RWPE1 (cell line): ENCODE measurements around the gene TMEM150B.
A peak's percentile ranks its signal among the peaks of the same experiment; 100 is the strongest.

Experiments used
- CTCF ChIA-PET: fragments of 350-600 bp; sonication (Branson Sonifier 250); formaldehyde crosslinking; extraction: SDS; loops from one replicate; lab custom pipeline; 2021; lab: Yijun Ruan, JAX
- POLR2A ChIA-PET: fragments of 400-600 bp; formaldehyde crosslinking; extraction: SDS; loops from one replicate; lab custom pipeline; 2020; ENCODE audit warnings: antibody characterized with exemption; ENCODE audit not compliant: low non-redundant PET; lab: Yijun Ruan, JAX
- DNase-seq: peaks from one replicate; pipeline ENCODE4 v3.0.0; 2012; ENCODE audit warnings: low spot score
- H3K27ac ChIP-seq: fragments of 450-650 bp; 2 replicates; pipeline ENCODE4 v1.5.1; 2017
- CTCF ChIP-seq: fragments of 450-650 bp; conservative IDR thresholded peaks from 2 replicates; pipeline ENCODE4 v1.5.1; 2017; ENCODE audit warnings: low read depth, mild to moderate bottlenecking

The TMEM150B gene

GRCh38 chr19:55369653-55370304, 44.6 kb upstream of the TMEM150B start:
- CTCF ChIA-PET = interaction anchor here (0.6 to 1.6 kb wide), 6 partner anchors 14 to 209 kb away, joined by 3 to 5 read pairs (median 3); partner anchors contain the start of gene TMEM238
- H3K27ac ChIP-seq = peak overlapping the region; percentile 78
- peak; percentile 84 for DNase-seq
- TF ChIP-seq CTCF = no peak
- POLR2A ChIA-PET = interaction anchor here (0.5 to 0.9 kb wide), 2 partner anchors 14 to 30 kb away, joined by 3 read pairs; partner anchors contain the start of gene TMEM238

- H3K27ac ChIP-seq = peak overlapping the region; percentile 78
- POLR2A ChIA-PET = interaction anchor here (0.5 to 0.9 kb wide), 3 partner anchors 15 to 30 kb away, joined by 3 read pairs; partner anchors contain the start of gene TMEM238
- no peak for TF ChIP-seq CTCF
- CTCF ChIA-PET = interaction anchor here (1.0 to 1.6 kb wide), 2 partner anchors 15 to 67 kb away, joined by 3 to 5 read pairs; partner anchors contain the start of gene TMEM238
- peak; percentile 71 for DNase-seq
These were observed 43.8 kb upstream of the TMEM150B start for GRCh38 chr19:55368701-55369563.

- ChIA-PET CTCF (no interaction called here), POLR2A (interaction anchor here (0.5 to 0.6 kb wide), 2 partner anchors 15 to 157 kb away, joined by 3 to 9 read pairs; no protein-coding TSS in a partner anchor)
- H3K27ac ChIP-seq = peak overlapping the region; percentile 78
- no peak for TF ChIP-seq CTCF
- DNase-seq = no peak
These were observed 43.0 kb upstream of the TMEM150B start for GRCh38 chr19:55368106-55368505.

GRCh38 chr19:55366790-55367189, 41.6 kb upstream of the TMEM150B start:
- peak overlapping the region; percentile 7; the same call in 1 of the 2 replicates for H3K27ac ChIP-seq
- CTCF ChIA-PET = no interaction called here
- DNase-seq = no peak
- no peak for TF ChIP-seq CTCF
- POLR2A ChIA-PET = no interaction called here

- DNase-seq = no peak
- CTCF ChIA-PET = no interaction called here
These were observed 40.8 kb upstream of the TMEM150B start for GRCh38 chr19:55365964-55366363.

More at GRCh38 chr19:55365964-55366363, 40.8 kb upstream of the TMEM150B start:
- POLR2A ChIA-PET = no interaction called here
- no peak overlapping the region for H3K27ac ChIP-seq
- no peak for TF ChIP-seq CTCF
